ENCODE measurements around the gene TNFAIP8L3.
A peak's percentile ranks its signal among the peaks of the same experiment; 100 is the strongest.

Gene TNFAIP8L3

GRCh38 chr15:51098331-51098619, 3.6 kb upstream of the TNFAIP8L3 start:
- H3K4me1 ChIP-seq (ENCODE audit: control insufficient read depth in 1 of 2, insufficient read depth in 1 of 2, low read depth in 1 of 2, low read length in 1 of 2): peaks cover 11 to 17% of the 10 kb centered on the region in 2 experiments
- no peak overlapping the region for H3K4me3 ChIP-seq (ENCODE audit: low read depth in 1 of 2, low read length in 1 of 2)
- TF ChIP-seq CTCF (IDR thresholded peaks at IDR 0.05): no peak
- no peaks in the 10 kb centered on the region for H3K9me3 ChIP-seq
- H3K27ac ChIP-seq: no peak overlapping the region
- peaks cover 98% of the 10 kb centered on the region for H3K27me3 ChIP-seq
- H3K36me3 ChIP-seq: no peaks in the 10 kb centered on the region

GRCh38 chr15:51097553-51098330, 3.0 kb upstream of the TNFAIP8L3 start:
- H3K27ac ChIP-seq: no peak overlapping the region
- peaks cover 11 to 18% of the 10 kb centered on the region in 2 experiments for H3K4me1 ChIP-seq (ENCODE audit: control insufficient read depth in 1 of 2, insufficient read depth in 1 of 2, low read depth in 1 of 2, low read length in 1 of 2)
- no peak overlapping the region for H3K4me3 ChIP-seq (ENCODE audit: low read depth in 1 of 2, low read length in 1 of 2)
- H3K36me3 ChIP-seq: no peaks in the 10 kb centered on the region
- H3K9me3 ChIP-seq: no peaks in the 10 kb centered on the region
- peaks cover 98% of the 10 kb centered on the region for H3K27me3 ChIP-seq
- TF ChIP-seq CTCF (IDR thresholded peaks at IDR 0.05): no peak

GRCh38 chr15:51096976-51097375, 2.3 kb upstream of the TNFAIP8L3 start:
- no peak overlapping the region for H3K27ac ChIP-seq

GRCh38 chr15:51095681-51096331, 1.1 kb upstream of the TNFAIP8L3 start:
- no peak for TF ChIP-seq CTCF (IDR thresholded peaks at IDR 0.05)
- Histone ChIP-seq H3K9me3 (no peaks in the 10 kb centered on the region), H3K4me3 (ENCODE audit: low read depth in 1 of 2, low read length in 1 of 2) (no peak overlapping the region), H3K36me3 (no peaks in the 10 kb centered on the region), H3K27me3 (peaks cover 100% of the 10 kb centered on the region), H3K4me1 (ENCODE audit: control insufficient read depth in 1 of 2, insufficient read depth in 1 of 2, low read depth in 1 of 2, low read length in 1 of 2) (peaks cover 11 to 18% of the 10 kb centered on the region in 2 experiments), H3K27ac (no peak overlapping the region)

More at GRCh38 chr15:51096976-51097375, 2.3 kb upstream of the TNFAIP8L3 start:
- peaks cover 98% of the 10 kb centered on the region for H3K27me3 ChIP-seq
- peaks cover 11 to 18% of the 10 kb centered on the region in 2 experiments for H3K4me1 ChIP-seq (ENCODE audit: control insufficient read depth in 1 of 2, insufficient read depth in 1 of 2, low read depth in 1 of 2, low read length in 1 of 2)
- H3K36me3 ChIP-seq: no peaks in the 10 kb centered on the region
- no peak for TF ChIP-seq CTCF (IDR thresholded peaks at IDR 0.05)
- H3K9me3 ChIP-seq: no peaks in the 10 kb centered on the region
- H3K4me3 ChIP-seq (ENCODE audit: low read depth in 1 of 2, low read length in 1 of 2): no peak overlapping the region

- TF ChIP-seq CTCF (IDR thresholded peaks at IDR 0.05): no peak
- Histone ChIP-seq H3K27me3 (peaks cover 100% of the 10 kb centered on the region), H3K27ac (no peak overlapping the region), H3K9me3 (no peaks in the 10 kb centered on the region), H3K4me1 (ENCODE audit: control insufficient read depth in 1 of 2, insufficient read depth in 1 of 2, low read depth in 1 of 2, low read length in 1 of 2) (peaks cover 11 to 18% of the 10 kb centered on the region in 2 experiments), H3K36me3 (no peaks in the 10 kb centered on the region), H3K4me3 (ENCODE audit: low read depth in 1 of 2, low read length in 1 of 2) (peak overlapping the region; percentile 51 to 62)
These were observed 684 bp downstream of the TNFAIP8L3 start for GRCh38 chr15:51093839-51094605.
